Measurements from ENCODE around the gene CALY. TPM values are rescaled to one million over a fixed set of nuclear protein-coding genes. Genes with fewer than 3 reads are reported as not detected.

The CALY gene
- total RNA-seq, 2 donors from 2014 or later: 9.4 TPM; not detected in 1

- WGBS: 82% methylated on average over 15 of the region's 15 CpGs
- intact Hi-C loops (cut with DNase I): no loop called here
- Histone ChIP-seq H3K27ac (no peak overlapping the region), H3K27me3 (replicated peaks; ENCODE audit: insufficient read depth) (no peaks in the 10 kb centered on the region), H3K36me3 (peaks cover 28 to 30% of the 10 kb centered on the region in 2 donors), H3K4me3 (no peak overlapping the region), H3K9me3 (no peaks in the 10 kb centered on the region), H3K4me1 (replicated peaks) (no peaks in the 10 kb centered on the region)
- no peak for TF ChIP-seq CTCF (IDR thresholded peaks at IDR 0.05)
- no peak for TF ChIP-seq POLR2A (IDR thresholded peaks at IDR 0.05)
- no peak for TF ChIP-seq POLR2AphosphoS5 (IDR thresholded peaks at IDR 0.05)
- DNase-seq (ENCODE audit: low spot score): no peak
Observed at GRCh38 chr10:133294189-133294588, 42.5 kb downstream of the CALY start.

GRCh38 chr10:133293810-133294119 is 42.9 kb downstream of the CALY start:
- DNase-seq (ENCODE audit: low spot score): no peak
- 93% methylated on average over 10 of the region's 10 CpGs for WGBS
- no peak overlapping the region for H3K27ac ChIP-seq

GRCh38 chr10:133292919-133293809 is 43.5 kb downstream of the CALY start:
- peaks cover 25 to 26% of the 10 kb centered on the region in 2 donors for H3K36me3 ChIP-seq

More at GRCh38 chr10:133293810-133294119, 42.9 kb downstream of the CALY start:
- Histone ChIP-seq H3K9me3 (no peaks in the 10 kb centered on the region), H3K4me3 (no peak overlapping the region), H3K4me1 (replicated peaks) (no peaks in the 10 kb centered on the region), H3K27me3 (replicated peaks; ENCODE audit: insufficient read depth) (no peaks in the 10 kb centered on the region), H3K36me3 (peaks cover 25 to 30% of the 10 kb centered on the region in 2 donors)
- intact Hi-C loops (cut with DNase I): no loop called here
- TF ChIP-seq POLR2A (IDR thresholded peaks at IDR 0.05) (no peak), POLR2AphosphoS5 (IDR thresholded peaks at IDR 0.05) (no peak), CTCF (IDR thresholded peaks at IDR 0.05) (no peak)

GRCh38 chr10:133289761-133290160 is 46.9 kb downstream of the CALY start:
- Histone ChIP-seq H3K36me3 (peaks cover 24 to 29% of the 10 kb centered on the region in 2 donors), H3K4me3 (no peak overlapping the region), H3K9me3 (no peaks in the 10 kb centered on the region), H3K27ac (no peak overlapping the region), H3K4me1 (replicated peaks) (no peaks in the 10 kb centered on the region), H3K27me3 (replicated peaks; ENCODE audit: insufficient read depth) (no peaks in the 10 kb centered on the region)
- TF ChIP-seq POLR2AphosphoS5 (IDR thresholded peaks at IDR 0.05) (no peak), CTCF (IDR thresholded peaks at IDR 0.05) (no peak), POLR2A (IDR thresholded peaks at IDR 0.05) (no peak)
- intact Hi-C loops (cut with DNase I): no loop called here
- no peak for DNase-seq (ENCODE audit: low spot score)
- WGBS: 94% methylated on average over 24 of the region's 24 CpGs

More at GRCh38 chr10:133292919-133293809, 43.5 kb downstream of the CALY start:
- intact Hi-C loops (cut with DNase I): no loop called here
- Histone ChIP-seq H3K27me3 (replicated peaks; ENCODE audit: insufficient read depth) (no peaks in the 10 kb centered on the region), H3K27ac (no peak overlapping the region), H3K9me3 (no peaks in the 10 kb centered on the region), H3K4me3 (no peak overlapping the region), H3K4me1 (replicated peaks) (no peaks in the 10 kb centered on the region)
- DNase-seq (ENCODE audit: low spot score): no peak
- TF ChIP-seq POLR2AphosphoS5 (IDR thresholded peaks at IDR 0.05): no peak
- TF ChIP-seq POLR2A (IDR thresholded peaks at IDR 0.05): no peak
- no peak for TF ChIP-seq CTCF (IDR thresholded peaks at IDR 0.05)
- WGBS: 92% methylated on average over 34 of the region's 38 CpGs
